Activated CD4-positive, CD25-positive, alpha-beta regulatory T cell treated with anti-CD3 and anti-CD28 coated beads, Interleukin-2, amount 50 U/mL, for 16 hours (primary cell): ENCODE results near the gene ZNF860.
"Not testable (repeated sequence)": the region's sequence is repeated elsewhere in the genome, so short reads cannot be mapped to it uniquely, and the experiment has no call there.

Experiments used
- DNase-seq: peaks from one replicate; pipeline ENCODE4 v3.0.0-alpha.2; 2020; ENCODE audit warnings: low read depth, low spot score

Gene ZNF860

DNA sequence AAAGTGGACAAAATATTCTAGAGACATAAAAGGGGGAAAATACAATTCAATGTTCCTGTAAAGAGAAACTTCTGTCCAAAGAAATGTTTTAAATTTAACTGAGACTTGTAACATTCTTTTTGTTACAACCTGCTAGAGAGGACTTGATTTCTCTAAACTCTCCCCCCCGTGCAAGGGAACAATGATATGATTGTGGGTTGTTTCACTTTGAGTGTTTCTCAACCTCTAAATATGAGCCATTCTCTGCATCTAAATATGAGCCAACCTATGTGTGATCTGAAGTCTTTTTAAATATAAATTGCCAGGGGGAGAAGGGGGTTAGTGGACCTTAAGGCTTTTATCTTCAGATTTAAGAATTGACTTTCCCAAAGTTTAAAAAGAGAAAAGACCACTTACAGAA lies 14.6 kb downstream of the ZNF860 start:
- no peak for DNase-seq

- DNase-seq, result no peak
Observed at GRCh38 chr3:31997500-31997899, 15.9 kb downstream of the ZNF860 start.

DNA sequence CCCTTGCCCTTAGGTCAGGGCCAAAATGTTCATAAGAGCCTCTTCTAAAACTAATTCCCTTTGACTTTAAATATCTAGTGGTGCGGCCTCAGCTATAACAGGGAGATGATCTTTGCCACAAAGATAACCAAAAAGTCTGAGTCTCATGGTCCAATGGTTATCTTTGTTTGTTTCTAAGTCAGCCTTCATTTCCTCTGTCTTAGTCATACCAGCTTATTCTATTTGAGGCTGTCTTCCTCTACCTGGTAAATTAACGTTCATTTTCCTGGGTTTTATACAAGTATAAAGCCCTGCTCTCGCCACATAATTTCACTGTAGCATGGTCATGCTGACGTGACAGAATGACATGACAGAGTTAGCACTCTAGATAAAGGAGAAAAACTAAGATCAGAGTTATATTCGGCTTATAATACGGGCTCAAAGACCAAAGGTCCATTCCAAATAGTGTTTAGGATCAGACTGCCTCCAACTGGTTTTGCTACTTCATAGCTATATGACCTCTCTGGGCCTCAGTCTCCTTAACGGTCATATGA lies 18.4 kb downstream of the ZNF860 start:
- no peak for DNase-seq

DNA sequence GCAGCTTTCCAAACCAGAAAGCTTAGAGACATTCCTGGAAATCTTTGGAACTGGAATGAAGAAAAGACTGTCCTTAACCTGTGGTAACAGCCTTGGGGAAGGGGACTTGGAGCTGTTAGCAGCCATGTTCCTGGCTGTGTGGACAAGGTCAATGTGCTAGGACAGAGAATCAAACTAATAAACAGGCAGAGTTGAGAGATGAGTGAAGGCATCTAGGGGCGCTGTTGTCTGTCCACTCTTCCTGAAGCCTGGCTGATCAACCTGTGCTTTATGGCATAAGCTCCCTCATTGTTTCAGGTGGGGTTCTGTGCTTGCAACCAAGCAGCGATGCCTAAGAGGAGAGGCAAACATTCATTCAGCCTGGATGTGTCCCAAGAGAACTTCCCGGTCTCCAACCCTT lies 19.3 kb downstream of the ZNF860 start:
- no peak for DNase-seq

DNA sequence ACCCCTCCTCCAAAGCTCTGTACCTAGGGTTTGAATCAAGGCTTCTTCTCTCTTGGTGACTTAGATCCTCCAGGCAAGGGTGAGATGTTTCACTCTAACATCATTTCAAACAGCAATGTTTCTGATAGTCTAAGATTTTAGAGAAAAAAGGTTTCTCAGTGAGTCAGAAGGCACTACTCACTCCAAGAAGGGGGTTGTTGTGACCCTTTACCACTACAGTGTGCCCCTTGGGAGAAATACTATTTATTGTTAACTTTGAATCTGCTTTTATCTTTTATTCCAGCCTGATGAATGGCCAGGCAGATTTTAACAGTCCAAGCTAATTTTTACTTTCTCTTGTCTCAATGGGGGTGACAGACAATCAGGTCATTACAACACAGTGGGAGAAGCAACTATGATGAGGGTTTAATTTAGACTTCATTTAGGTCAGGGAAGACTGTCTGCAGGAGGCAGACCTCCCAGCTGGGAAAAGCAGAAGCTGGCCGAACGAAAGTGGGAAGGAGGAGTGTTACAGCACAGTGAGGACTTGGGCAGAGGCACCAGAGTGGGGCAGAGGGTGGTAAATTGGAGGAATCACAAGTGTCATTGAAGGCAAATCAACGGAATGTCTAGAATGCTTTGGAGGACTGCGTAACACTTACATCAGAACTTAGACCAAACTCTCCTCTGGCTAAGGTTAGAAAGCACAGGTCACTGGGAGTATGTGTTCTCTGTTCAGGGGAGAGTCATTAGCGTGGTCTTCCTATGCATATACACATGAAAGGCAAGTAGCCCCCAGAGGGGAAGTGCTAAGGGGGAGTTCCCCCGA lies 21.2 kb downstream of the ZNF860 start:
- DNase-seq, result no peak

- no peak for DNase-seq
Observed at GRCh38 chr3:32003380-32003779, 21.8 kb downstream of the ZNF860 start.

DNA sequence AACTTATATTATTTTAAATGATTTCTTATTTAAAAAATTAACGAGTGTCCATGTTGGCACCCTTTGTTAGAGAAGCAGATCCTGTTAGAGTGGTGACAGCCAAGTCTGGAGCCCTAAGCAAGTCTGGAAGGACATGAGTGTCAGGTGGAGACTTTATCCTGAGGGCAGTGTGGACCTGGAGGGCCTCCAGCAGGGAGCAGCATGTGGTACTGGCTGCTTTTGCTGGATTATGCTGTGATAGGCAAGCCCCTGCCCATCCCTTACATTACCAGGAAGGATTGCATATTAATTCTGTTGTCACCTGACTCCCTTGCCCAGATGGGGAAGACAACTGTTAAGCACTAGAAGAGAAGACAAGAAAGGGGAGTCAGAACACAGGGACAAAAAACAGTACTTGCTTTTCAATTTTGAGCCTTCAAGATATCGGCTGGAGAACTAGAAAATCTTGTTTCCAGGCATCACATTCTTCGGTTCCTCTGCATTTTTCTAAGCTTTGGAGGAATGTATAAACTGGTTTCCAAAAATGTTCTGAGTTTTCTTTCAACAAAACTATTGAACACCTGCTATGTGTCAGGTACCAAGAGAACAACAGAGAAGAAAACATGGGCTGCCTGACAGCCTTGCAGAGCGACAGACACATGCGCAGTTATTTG lies 22.7 kb downstream of the ZNF860 start:
- no peak for DNase-seq

DNA sequence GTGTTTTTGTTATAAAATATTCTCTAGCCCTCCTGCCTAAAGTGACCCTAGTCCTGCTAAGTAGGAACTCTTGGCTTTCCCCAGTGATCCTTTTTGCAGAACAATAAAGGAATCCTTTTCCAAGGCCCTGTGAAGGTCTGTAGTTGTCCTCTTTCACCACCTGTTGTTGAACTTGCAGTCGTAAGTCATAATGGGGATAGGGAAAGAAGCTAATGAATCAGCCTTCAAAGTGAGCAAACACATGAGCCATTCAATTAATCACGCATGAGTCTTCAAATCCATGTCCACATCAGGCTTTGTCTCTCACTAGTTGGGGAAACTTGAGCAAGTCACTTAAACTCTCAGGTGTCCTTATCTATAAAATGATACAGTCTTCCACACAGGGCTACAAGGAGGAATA lies 27.6 kb downstream of the ZNF860 start:
- no peak for DNase-seq

GRCh38 chr3:32009957-32010356 lies 28.4 kb downstream of the ZNF860 start:
- DNase-seq, result no peak

DNA sequence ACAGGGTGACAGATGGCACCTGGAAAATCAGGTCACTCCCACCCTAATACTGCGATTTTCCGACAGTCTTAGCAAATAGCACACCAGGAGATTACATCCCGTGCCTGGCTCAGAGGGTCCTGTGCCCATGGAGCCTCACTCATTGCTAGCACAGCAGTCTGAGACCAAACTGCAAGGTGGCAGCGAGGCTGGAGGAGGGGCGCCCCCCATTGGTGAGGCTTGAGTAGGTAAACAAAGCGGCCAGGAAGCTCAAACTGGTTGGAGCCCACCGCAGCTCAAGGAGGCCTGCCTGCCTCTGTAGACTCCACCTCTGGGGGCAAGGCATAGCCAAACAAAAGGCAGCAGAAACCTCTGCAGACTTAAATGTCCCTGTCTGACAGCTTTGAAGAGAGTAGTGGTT lies 29.1 kb downstream of the ZNF860 start:
- DNase-seq, result not testable (repeated sequence)

DNA sequence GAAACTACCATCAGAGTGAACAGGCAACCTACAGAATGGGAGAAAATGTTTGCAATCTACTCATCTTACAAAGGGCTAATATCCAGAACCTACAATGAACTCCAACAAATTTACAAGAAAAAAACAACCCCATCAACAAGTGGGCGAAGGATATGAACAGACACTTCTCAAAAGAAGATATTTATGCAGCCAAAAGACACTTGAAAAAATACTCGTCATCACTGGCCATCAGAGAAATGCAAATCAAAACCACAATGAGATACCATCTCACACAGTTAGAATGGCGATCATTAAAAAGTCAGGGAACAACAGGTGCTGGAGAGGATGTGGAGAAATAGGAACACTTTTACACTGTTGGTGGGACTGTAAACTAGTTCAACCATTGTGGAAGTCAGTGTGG lies 34.1 kb downstream of the ZNF860 start:
- DNase-seq, result not testable (repeated sequence)

DNA sequence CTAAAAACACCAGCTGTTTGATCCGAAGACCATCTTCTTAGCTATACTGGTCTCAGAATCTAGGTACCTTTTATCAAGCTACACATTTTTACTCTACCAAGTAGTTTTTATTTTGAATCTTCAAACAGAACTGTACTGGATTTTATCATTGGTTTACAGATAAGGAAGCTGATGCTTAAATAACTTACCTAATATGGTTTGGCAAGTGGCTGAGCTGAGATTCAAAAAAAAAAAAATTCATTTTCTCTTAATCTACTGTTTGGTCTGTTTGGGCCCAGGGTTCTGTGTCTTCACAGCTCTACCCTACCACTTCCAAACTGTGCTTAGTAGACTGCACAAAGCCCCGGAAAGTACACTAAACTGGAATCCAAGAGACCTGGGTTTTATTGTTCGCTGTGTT lies 35.7 kb downstream of the ZNF860 start:
- no peak for DNase-seq

GRCh38 chr3:32018757-32019564 lies 37.4 kb downstream of the ZNF860 start:
- no peak for DNase-seq

GRCh38 chr3:32021155-32021554 lies 39.6 kb downstream of the ZNF860 start:
- no peak for DNase-seq

GRCh38 chr3:32021748-32022147 lies 40.2 kb downstream of the ZNF860 start:
- DNase-seq, result no peak

DNA sequence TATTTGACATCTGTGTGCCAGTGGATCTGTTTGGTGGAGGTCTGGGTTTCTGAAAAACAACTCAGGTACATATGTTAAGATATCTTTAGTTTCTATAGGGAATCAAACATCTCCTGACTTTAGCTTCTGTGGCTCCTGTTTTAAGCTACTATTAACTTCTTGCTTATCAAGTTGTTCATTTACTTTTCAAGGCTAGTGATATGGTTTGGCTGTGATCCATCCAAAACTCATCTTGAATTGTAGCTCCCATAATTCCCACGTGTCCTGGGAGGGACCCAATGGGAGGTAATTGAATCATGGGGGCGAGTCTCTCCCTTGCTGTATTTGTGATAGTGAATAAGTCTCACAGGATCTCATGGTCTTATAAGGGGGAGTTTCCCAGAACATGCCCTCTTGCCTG lies 41.4 kb downstream of the ZNF860 start:
- DNase-seq, result no peak

GRCh38 chr3:32026593-32026992 lies 45.0 kb downstream of the ZNF860 start:
- DNase-seq, result no peak

GRCh38 chr3:32037932-32038267 lies 56.4 kb downstream of the ZNF860 start:
- no peak for DNase-seq

- no peak for DNase-seq
Observed at GRCh38 chr3:32041316-32041715, 59.8 kb downstream of the ZNF860 start.
